Upper lobe of right lung (tissue), 1 donor: ENCODE measurements around the gene ATP1A1. TPM values are rescaled to one million over a fixed set of nuclear protein-coding genes. Genes with fewer than 3 reads are reported as not detected.

ENCODE experiments used
- ATAC-seq: fragments of 200-7000 bp; cut with Tn5 transposase; one replicate; pipeline ENCODE4 v1.9.1; 2020; ENCODE audit warnings: mild to moderate bottlenecking, moderate library complexity
- DNase-seq: peaks from one replicate; pipeline ENCODE4 v3.0.0-alpha.2; 2020
- H3K27ac ChIP-seq: fragments of 200-600 bp; one replicate; pipeline ENCODE4 v1.8.0; 2022
- H3K27me3 ChIP-seq: fragments of 200-600 bp; one replicate; pipeline ENCODE4 v1.8.0; 2022; ENCODE audit warnings: mild to moderate bottlenecking
- H3K36me3 ChIP-seq: fragments of 200-600 bp; one replicate; pipeline ENCODE4 v1.8.0; 2022
- H3K4me1 ChIP-seq: fragments of 200-600 bp; one replicate; pipeline ENCODE4 v1.8.0; 2022
- H3K4me3 ChIP-seq: fragments of 200-600 bp; one replicate; pipeline ENCODE4 v1.8.0; 2022; ENCODE audit warnings: mild to moderate bottlenecking
- H3K9me3 ChIP-seq: fragments of 200-600 bp; one replicate; pipeline ENCODE4 v1.8.0; 2022
- CTCF ChIP-seq: fragments of 200-600 bp; IDR thresholded peaks from one replicate; pipeline ENCODE4 v1.8.0; 2022; ENCODE audit warnings: antibody characterized with exemption
- intact Hi-C: fragments of 100-400 bp; cut with DNase I; formaldehyde crosslinking; loops from one replicate; pipeline ENCODE4 v1.11.0; 2022
- total RNA-seq: library from RNA; stranded (reverse); fragmentation: NEBNext Ultra II Directional; extraction: Animal tissue kit (Norgen Biotek cat#: 25700); gene quantifications from one replicate; pipeline ENCODE4 v1.2.1, GENCODE V29; 2021
- donor health status: DM: no; HTN: yes; CAD: no; lungs with severe emphysema.

ATP1A1 gene
- total RNA-seq, 1 donor from 2014 or later = 628 TPM

GRCh38 chr1:116401646-116402176 lies 28.7 kb downstream of the ATP1A1 start:
- Histone ChIP-seq H3K4me3 (no peak overlapping the region), H3K36me3 (peaks cover 100% of the 10 kb centered on the region), H3K27ac (no peak overlapping the region), H3K27me3 (no peaks in the 10 kb centered on the region), H3K4me1 (peaks cover 4% of the 10 kb centered on the region), H3K9me3 (no peaks in the 10 kb centered on the region)
- ATAC-seq (no peak), DNase-seq (no peak)
- TF ChIP-seq CTCF = no peak
- intact Hi-C loops = no loop called here

GRCh38 chr1:116402333-116402732 lies 29.3 kb downstream of the ATP1A1 start:
- H3K9me3 ChIP-seq = no peaks in the 10 kb centered on the region
- H3K36me3 ChIP-seq = peaks cover 100% of the 10 kb centered on the region
- ATAC-seq (no peak), DNase-seq (no peak)
- no peaks in the 10 kb centered on the region for H3K27me3 ChIP-seq
- H3K4me1 ChIP-seq = peaks cover under 1% of the 10 kb centered on the region
- H3K27ac ChIP-seq = no peak overlapping the region
- H3K4me3 ChIP-seq = no peak overlapping the region
- intact Hi-C loops = no loop called here
- TF ChIP-seq CTCF = no peak

DNA sequence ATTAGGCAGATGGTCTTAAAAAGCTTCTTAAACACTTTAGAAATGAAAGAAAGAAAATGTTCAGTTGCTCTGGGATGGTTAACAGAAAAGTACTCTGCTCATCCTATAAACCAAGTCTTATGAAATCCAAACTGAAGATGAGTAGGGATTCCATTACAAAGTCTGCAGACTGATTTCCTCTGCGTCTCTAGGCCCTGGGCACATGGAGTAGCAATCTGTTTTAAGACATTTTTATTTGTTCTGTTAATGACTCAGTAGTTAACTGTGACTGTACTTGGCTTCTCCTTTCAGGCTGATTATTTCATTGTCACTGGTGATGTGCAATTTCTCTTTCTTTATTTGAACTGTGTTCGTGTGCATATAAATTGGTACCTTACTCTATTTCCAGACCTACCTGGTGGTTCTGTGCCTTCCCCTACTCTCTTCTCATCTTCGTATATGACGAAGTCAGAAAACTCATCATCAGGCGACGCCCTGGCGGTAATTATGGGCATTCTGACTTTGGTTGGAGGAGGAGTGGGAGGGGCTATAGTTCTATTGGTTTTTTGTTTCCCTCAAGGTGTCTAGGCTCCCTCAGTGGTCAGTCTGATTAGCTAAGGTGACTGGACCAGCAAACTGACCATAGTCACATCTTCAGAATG lies 30.6 kb downstream of the ATP1A1 start:
- no peak for TF ChIP-seq CTCF
- no peak for ATAC-seq
- H3K36me3 ChIP-seq = peaks cover 95% of the 10 kb centered on the region
- no peaks in the 10 kb centered on the region for H3K4me1 ChIP-seq
- no peak overlapping the region for H3K4me3 ChIP-seq
- no peaks in the 10 kb centered on the region for H3K9me3 ChIP-seq
- no peak overlapping the region for H3K27ac ChIP-seq
- no peak for DNase-seq
- intact Hi-C loops = no loop called here
- H3K27me3 ChIP-seq = no peaks in the 10 kb centered on the region

DNA sequence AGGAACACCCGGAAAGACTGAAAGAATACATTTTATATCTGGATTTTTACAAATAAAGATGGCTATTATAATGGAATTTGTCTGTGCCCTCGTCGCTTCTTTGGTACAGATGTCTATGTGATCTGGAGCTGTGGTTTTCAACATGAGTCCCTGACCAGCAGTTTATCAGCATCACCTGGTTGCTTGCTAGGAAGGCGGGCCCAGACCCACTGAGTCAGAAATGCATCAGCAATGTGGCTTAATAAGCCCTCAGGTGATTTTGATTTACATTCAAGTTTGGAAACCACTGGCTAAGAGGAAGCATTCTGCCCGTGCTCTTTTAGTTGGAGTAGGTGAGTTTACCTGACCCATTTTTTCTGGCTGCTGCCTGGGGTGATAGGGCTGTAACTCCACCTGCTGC lies 31.7 kb downstream of the ATP1A1 start:
- H3K4me3 ChIP-seq = no peak overlapping the region
- H3K27me3 ChIP-seq = no peaks in the 10 kb centered on the region
- no peak for ATAC-seq
- no peaks in the 10 kb centered on the region for H3K9me3 ChIP-seq
- H3K27ac ChIP-seq = no peak overlapping the region
- no peak for DNase-seq
- no peaks in the 10 kb centered on the region for H3K4me1 ChIP-seq
- intact Hi-C loops = no loop called here
- no peak for TF ChIP-seq CTCF
- H3K36me3 ChIP-seq = peaks cover 90% of the 10 kb centered on the region

- Histone ChIP-seq H3K9me3 (no peaks in the 10 kb centered on the region), H3K27ac (no peak overlapping the region), H3K27me3 (no peaks in the 10 kb centered on the region), H3K4me3 (no peak overlapping the region), H3K36me3 (peaks cover 82% of the 10 kb centered on the region), H3K4me1 (no peaks in the 10 kb centered on the region)
- intact Hi-C loops = no loop called here
- ATAC-seq (peak; percentile 39), DNase-seq (no peak)
- TF ChIP-seq CTCF = no peak
These were observed 32.4 kb downstream of the ATP1A1 start for GRCh38 chr1:116405241-116406135.
